Suprapubic skin (tissue), 4 donors: Measurements from ENCODE around the gene PCCB. TPM values are rescaled to one million over a fixed set of nuclear protein-coding genes. Genes with fewer than 3 reads are reported as not detected.
"Not testable (repeated sequence)": the region's sequence is repeated elsewhere in the genome, so short reads cannot be mapped to it uniquely, and the experiment has no call there.

ENCODE experiments used
- DNase-seq, 2 donors: peaks; one replicate each; pipeline ENCODE4 v3.0.0-alpha.2; 2019; ENCODE audit warnings: low spot score in 2 of 2
- H3K27ac ChIP-seq: fragments of 200-600 bp; sonication (generic); one replicate; pipeline ENCODE4 v1.5.1; 2019
- H3K27me3 ChIP-seq: fragments of 200-600 bp; sonication (generic); one replicate; pipeline ENCODE4 v1.5.1; 2019
- H3K36me3 ChIP-seq: fragments of 200-600 bp; sonication (generic); one replicate; pipeline ENCODE4 v1.5.1; 2019
- H3K4me1 ChIP-seq: fragments of 200-600 bp; sonication (generic); one replicate; pipeline ENCODE4 v1.5.1; 2019
- H3K4me3 ChIP-seq: fragments of 200-600 bp; sonication (generic); one replicate; pipeline ENCODE4 v1.5.1; 2019; ENCODE audit warnings: mild to moderate bottlenecking
- H3K9me3 ChIP-seq: fragments of 200-600 bp; sonication (generic); one replicate; pipeline ENCODE4 v1.5.1; 2019
- EP300 ChIP-seq: sonication (generic); formaldehyde crosslinking; IDR thresholded peaks from one replicate; pipeline ENCODE4 v1.6.1; 2017; ENCODE audit warnings: antibody characterized with exemption
- POLR2A ChIP-seq, 2 donors: fragments of 450-650 bp; IDR thresholded peaks; one replicate each; pipeline ENCODE4 v1.6.1; 2017; ENCODE audit warnings: antibody characterized with exemption in 2 of 2, mild to moderate bottlenecking in 2 of 2, moderate library complexity in 2 of 2
- POLR2AphosphoS5 ChIP-seq, 3 donors: sonication (generic); formaldehyde crosslinking; IDR thresholded peaks; one replicate each; pipeline ENCODE4 v1.6.1; 2017; ENCODE audit warnings: antibody characterized with exemption in 3 of 3
- WGBS: methylation state at CpG from one replicate; pipeline ENCODE4 v1.1.5; 2018; 5-methylcytosine and 5-hydroxymethylcytosine counted together
- total RNA-seq, 4 donors: library from RNA; depleted of rRNA; stranded (reverse); fragments of >200 nt; gene quantifications; one replicate each; pipeline ENCODE4 v1.1.0, GENCODE V29; 2016
- TF ChIP-seq, protein P1 (sequence below), 2 donors: fragments of 200-600 bp in 1 of 2; fragments of 450-650 bp in 1 of 2; sonication (generic) in 1 of 2; IDR thresholded peaks; one replicate each; pipeline ENCODE4 v1.5.1; 2016 to 2019; ENCODE audit warnings: antibody characterized with exemption in 2 of 2, mild to moderate bottlenecking in 1 of 2, moderate library complexity in 1 of 2

The PCCB gene
- total RNA-seq, 4 donors from 2014 or later = 23.0 to 34.7 (median 28.6) TPM

DNA sequence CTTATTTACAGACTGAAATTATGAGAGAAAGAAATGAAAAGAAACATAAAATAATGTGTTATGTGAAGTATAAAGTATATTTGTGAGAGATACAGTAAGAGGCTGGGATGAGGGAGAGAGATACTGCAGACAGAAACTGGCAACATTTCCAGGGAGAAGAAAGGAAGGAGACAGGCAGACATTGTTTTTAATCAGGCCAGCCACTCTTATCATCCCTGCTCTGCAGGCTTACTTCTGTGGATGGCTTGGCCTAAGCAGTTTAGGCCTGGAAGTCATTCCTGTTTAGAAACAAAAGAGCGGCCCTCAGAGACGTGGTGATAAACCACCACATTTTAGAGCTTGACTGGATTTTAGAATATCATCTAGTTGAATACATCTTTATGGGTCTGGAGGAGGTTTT, 12.4 kb downstream of the PCCB start:
- H3K36me3 ChIP-seq = peaks cover 65% of the 10 kb centered on the region
- TF ChIP-seq, protein P1, sequence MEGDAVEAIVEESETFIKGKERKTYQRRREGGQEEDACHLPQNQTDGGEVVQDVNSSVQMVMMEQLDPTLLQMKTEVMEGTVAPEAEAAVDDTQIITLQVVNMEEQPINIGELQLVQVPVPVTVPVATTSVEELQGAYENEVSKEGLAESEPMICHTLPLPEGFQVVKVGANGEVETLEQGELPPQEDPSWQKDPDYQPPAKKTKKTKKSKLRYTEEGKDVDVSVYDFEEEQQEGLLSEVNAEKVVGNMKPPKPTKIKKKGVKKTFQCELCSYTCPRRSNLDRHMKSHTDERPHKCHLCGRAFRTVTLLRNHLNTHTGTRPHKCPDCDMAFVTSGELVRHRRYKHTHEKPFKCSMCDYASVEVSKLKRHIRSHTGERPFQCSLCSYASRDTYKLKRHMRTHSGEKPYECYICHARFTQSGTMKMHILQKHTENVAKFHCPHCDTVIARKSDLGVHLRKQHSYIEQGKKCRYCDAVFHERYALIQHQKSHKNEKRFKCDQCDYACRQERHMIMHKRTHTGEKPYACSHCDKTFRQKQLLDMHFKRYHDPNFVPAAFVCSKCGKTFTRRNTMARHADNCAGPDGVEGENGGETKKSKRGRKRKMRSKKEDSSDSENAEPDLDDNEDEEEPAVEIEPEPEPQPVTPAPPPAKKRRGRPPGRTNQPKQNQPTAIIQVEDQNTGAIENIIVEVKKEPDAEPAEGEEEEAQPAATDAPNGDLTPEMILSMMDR (IDR thresholded peaks at IDR 0.05) = no peak
- TF ChIP-seq EP300 (no peak), POLR2AphosphoS5 (IDR thresholded peaks at IDR 0.05) (no peak), POLR2A (IDR thresholded peaks at IDR 0.05) (no peak)

DNA sequence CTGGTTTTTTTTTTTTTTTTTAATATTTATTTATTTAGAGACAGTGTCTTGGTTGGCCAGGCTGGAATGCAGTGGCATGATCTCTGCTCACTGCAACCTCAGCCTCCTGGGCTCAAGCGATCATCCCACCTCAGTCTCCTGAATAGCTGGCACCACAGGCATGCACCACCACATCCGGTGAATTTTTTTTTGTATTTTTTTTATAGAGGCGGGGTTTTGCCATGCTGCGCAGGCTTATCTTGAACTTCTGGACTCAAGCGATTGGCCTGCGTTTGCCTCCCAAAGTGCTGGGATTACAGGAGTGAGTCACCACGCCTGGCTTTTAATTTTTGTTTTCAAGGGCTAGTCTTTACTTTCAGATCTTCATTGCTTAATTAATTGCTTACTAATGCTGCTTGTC, 13.1 kb downstream of the PCCB start:
- no peaks in the 10 kb centered on the region for H3K27me3 ChIP-seq
- H3K4me1 ChIP-seq = no peaks in the 10 kb centered on the region
- H3K9me3 ChIP-seq = no peaks in the 10 kb centered on the region
- TF ChIP-seq POLR2AphosphoS5 (IDR thresholded peaks at IDR 0.05) (no peak), POLR2A (IDR thresholded peaks at IDR 0.05) (no peak), EP300 (no peak)
- TF ChIP-seq, protein P1 (IDR thresholded peaks at IDR 0.05) = no peak
- DNase-seq = no peak
- 95% methylated on average over 7 of the region's 7 CpGs for whole genome bisulfite sequencing
- peaks cover 61% of the 10 kb centered on the region for H3K36me3 ChIP-seq
- H3K4me3 ChIP-seq = no peak overlapping the region
- H3K27ac ChIP-seq = no peak overlapping the region

More for the DNA sequence above, 12.4 kb downstream of the PCCB start:
- H3K27ac ChIP-seq = no peak overlapping the region
- WGBS = 93% methylated on average over 2 of the region's 2 CpGs
- no peak overlapping the region for H3K4me3 ChIP-seq
- no peaks in the 10 kb centered on the region for H3K27me3 ChIP-seq
- no peak for DNase-seq
- no peaks in the 10 kb centered on the region for H3K4me1 ChIP-seq
- H3K9me3 ChIP-seq = no peaks in the 10 kb centered on the region

DNA sequence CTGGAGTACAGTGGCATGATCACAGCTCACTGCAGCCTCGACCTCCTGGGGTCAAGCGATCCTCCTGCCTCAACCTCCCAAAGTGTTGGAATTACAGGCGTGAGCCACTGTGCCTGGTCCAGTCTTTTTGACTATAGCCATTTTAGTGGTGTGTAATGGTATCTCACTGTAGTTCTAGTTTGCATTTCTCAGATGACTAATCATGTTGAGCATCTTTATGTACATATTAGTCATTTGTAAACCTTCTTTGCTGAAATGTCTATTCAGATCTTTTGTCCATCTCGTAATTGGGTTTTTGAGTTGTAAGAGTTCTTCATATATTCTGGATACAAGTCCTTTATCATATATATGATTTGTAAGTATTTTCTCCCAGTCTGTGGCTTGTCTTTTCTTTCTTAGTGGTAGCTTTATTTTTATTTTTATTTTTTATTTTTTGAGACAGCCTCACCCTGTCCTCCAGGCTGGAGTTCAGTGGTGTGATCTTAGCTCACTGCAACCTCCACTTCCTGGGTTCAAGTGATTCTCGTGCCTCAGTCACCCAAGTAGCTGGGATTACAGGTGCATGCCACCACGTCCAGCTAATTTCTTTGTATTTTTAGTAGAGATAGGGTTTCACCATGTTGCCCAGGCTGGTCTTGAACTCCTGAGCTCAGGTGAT, 16.5 kb downstream of the PCCB start:
- not testable (repeated sequence) for H3K27me3 ChIP-seq, H3K27ac ChIP-seq, H3K9me3 ChIP-seq, H3K4me1 ChIP-seq, H3K4me3 ChIP-seq, DNase-seq
- WGBS = 92% methylated on average over 6 of the region's 6 CpGs
- peaks cover 38% of the 10 kb centered on the region for H3K36me3 ChIP-seq

DNA sequence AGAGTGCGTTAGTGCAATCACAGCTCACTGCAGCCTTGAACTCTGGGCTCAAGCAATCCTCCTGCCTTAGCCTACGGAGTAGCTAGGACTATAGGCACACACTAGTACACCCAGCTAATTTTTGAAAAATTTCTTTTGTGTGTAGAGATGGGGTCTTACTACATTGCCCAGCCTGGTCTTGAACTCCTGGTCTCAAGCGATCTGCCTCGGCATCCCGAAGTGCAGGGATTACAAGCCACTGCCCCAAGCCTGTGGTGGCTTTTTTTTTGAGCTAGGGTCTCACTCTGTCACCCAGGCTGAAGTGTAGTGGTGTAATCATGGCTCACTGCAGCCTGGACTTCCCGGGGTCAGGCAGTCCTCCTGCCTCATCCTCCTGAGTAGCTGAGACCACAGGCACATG, 17.1 kb downstream of the PCCB start:
- Histone ChIP-seq H3K9me3 (no peaks in the 10 kb centered on the region), H3K4me3 (no peak overlapping the region), H3K4me1 (no peaks in the 10 kb centered on the region), H3K36me3 (peaks cover 32% of the 10 kb centered on the region), H3K27me3 (no peaks in the 10 kb centered on the region), H3K27ac (no peak overlapping the region)
- no peak for TF ChIP-seq POLR2A (IDR thresholded peaks at IDR 0.05)
- TF ChIP-seq, protein P1 (IDR thresholded peaks at IDR 0.05) = no peak
- TF ChIP-seq EP300 = no peak
- TF ChIP-seq POLR2AphosphoS5 (IDR thresholded peaks at IDR 0.05) = no peak
- no peak for DNase-seq
- WGBS = 96% methylated on average over 6 of the region's 6 CpGs

DNA sequence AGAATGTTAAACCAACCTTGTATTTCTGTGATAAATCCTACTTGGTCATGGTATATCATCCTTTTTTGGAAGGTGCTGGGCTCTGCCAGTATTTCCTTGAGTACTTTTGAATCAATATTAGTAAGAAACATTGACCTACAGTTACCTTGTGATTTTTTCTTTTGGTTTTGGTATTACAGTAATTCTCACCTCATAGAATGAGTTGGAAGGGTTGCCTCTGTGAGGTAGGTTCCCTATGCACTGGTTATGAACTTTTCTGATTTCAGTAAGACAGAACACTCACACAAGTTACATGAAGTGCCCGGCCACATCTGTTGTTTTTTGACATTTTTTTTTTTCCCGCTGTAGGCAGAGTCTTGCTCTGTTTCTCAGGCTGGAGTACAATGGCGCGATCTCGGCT, 20.0 kb downstream of the PCCB start:
- H3K4me3 ChIP-seq = no peak overlapping the region
- H3K36me3 ChIP-seq = peaks cover 9% of the 10 kb centered on the region
- no peaks in the 10 kb centered on the region for H3K4me1 ChIP-seq
- WGBS = 97% methylated on average over 5 of the region's 5 CpGs
- TF ChIP-seq, protein P1 (IDR thresholded peaks at IDR 0.05) = no peak
- TF ChIP-seq POLR2A (IDR thresholded peaks at IDR 0.05) = no peak
- no peak for TF ChIP-seq POLR2AphosphoS5 (IDR thresholded peaks at IDR 0.05)
- TF ChIP-seq EP300 = no peak
- no peaks in the 10 kb centered on the region for H3K27me3 ChIP-seq
- DNase-seq = no peak
- no peak overlapping the region for H3K27ac ChIP-seq
- no peaks in the 10 kb centered on the region for H3K9me3 ChIP-seq

DNA sequence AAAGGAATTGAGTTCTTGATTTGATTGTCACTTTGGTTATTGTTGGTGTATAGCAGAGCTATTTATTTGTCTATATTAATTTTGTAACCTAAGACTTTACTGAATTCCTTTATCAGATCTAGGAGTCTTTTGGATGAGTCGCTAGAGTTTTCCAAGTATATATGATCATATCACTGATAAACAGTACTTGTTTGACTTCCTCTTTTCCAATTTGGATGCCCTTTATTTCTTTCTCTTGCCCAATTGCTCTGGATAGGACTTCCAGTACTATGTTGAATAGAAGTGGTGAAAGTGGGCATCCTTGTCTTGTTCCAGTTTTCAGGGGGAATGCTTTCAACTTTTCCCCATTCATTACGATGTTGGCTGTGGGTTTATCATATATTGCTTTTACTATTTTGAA, 21.5 kb downstream of the PCCB start:
- H3K9me3 ChIP-seq, H3K4me1 ChIP-seq, H3K27ac ChIP-seq, DNase-seq, H3K27me3 ChIP-seq, H3K36me3 ChIP-seq, H3K4me3 ChIP-seq: not testable (repeated sequence)
- 77% methylated on average over 2 of the region's 2 CpGs for whole genome bisulfite sequencing
